T-helper 17 cell (primary cell): Measurements from ENCODE around the gene GDF3. TPM values are rescaled to one million over a fixed set of nuclear protein-coding genes. Genes with fewer than 3 reads are reported as not detected.
"Not testable (repeated sequence)": the region's sequence is repeated elsewhere in the genome, so short reads cannot be mapped to it uniquely, and the experiment has no call there.

Experiments
- ATAC-seq: fragments of 150-1000 bp; cut with Tn5 transposase; 2 replicates; pipeline ENCODE4 v1.10.0; 2021; ENCODE audit warnings: mild to moderate bottlenecking, moderate library complexity
- DNase-seq, 3 donors: peaks; one replicate each; pipeline versions ENCODE4 v3.0.0 to v3.0.0-alpha.2; 2020 to 2021
- H3K9me3 ChIP-seq: one replicate; pipeline ENCODE4 v1.7.0; 2013; ENCODE audit warnings: low read length, mild to moderate bottlenecking; ENCODE audit not compliant: control insufficient read depth, poor library complexity, severe bottlenecking
- H3K27ac Mint-ChIP-seq: one replicate; pipeline ENCODE4 v1.8.0; 2022; ENCODE audit warnings: mild to moderate bottlenecking, moderate library complexity, mixed read lengths
- H3K27me3 Mint-ChIP-seq: one replicate; pipeline ENCODE4 v1.8.0; 2022; ENCODE audit warnings: mixed read lengths
- H3K36me3 Mint-ChIP-seq: one replicate; pipeline ENCODE4 v1.8.0; 2022; ENCODE audit warnings: low read depth, mixed read lengths
- H3K4me1 Mint-ChIP-seq: one replicate; pipeline ENCODE4 v1.8.0; 2022; ENCODE audit warnings: mild to moderate bottlenecking, mixed read lengths
- H3K4me3 Mint-ChIP-seq: one replicate; pipeline ENCODE4 v1.8.0; 2022; ENCODE audit warnings: mild to moderate bottlenecking, moderate library complexity, mixed read lengths
- total RNA-seq, 4 donors: library from RNA in 2 of 4; stranded (reverse) in 2 of 4; gene quantifications; one replicate each; pipeline ENCODE4 v1.2.3 and lab custom pipeline; 2022 to 2026

Gene GDF3
- total RNA-seq (not detected), total RNA-seq (lab: John Stamatoyannopoulos, UW) (0 reads per million in 2 donors)

- peaks cover 5% of the 10 kb centered on the region for H3K36me3 Mint-ChIP-seq
- ATAC-seq (no peak), DNase-seq (no peak)
- H3K4me3 Mint-ChIP-seq = no peak within 1 kb of the TSS
- no peak within 1 kb of the TSS for H3K27ac Mint-ChIP-seq
- peaks cover 8% of the 10 kb centered on the region for H3K4me1 Mint-ChIP-seq
- no peaks in the 10 kb centered on the region for H3K9me3 ChIP-seq
- H3K27me3 Mint-ChIP-seq = peaks cover 16% of the 10 kb centered on the region
Observed at GRCh38 chr12:7695566-7696197, at the start of gene GDF3. Gene GDF3, minus strand, starts transcription at chr12:7695775. Its CDS starts 47 bp downstream, at chr12:7695728.

GRCh38 chr12:7732993-7733392 lies 37.4 kb upstream of the GDF3 start:
- no peak for DNase-seq
- Mint-ChIP-seq H3K4me3 (no peak overlapping the region), H3K4me1 (no peaks in the 10 kb centered on the region), H3K27ac (no peak overlapping the region), H3K36me3 (peaks cover 2% of the 10 kb centered on the region), H3K27me3 (peaks cover 9% of the 10 kb centered on the region)
- no peak for ATAC-seq
- no peaks in the 10 kb centered on the region for H3K9me3 ChIP-seq

GRCh38 chr12:7731486-7731885 lies 35.9 kb upstream of the GDF3 start:
- no peak for ATAC-seq
- no peak for DNase-seq
- no peaks in the 10 kb centered on the region for H3K4me1 Mint-ChIP-seq
- H3K36me3 Mint-ChIP-seq = peaks cover 2% of the 10 kb centered on the region
- no peak overlapping the region for H3K27ac Mint-ChIP-seq
- H3K9me3 ChIP-seq = no peaks in the 10 kb centered on the region
- peaks cover 9% of the 10 kb centered on the region for H3K27me3 Mint-ChIP-seq
- no peak overlapping the region for H3K4me3 Mint-ChIP-seq

GRCh38 chr12:7730984-7731383 lies 35.4 kb upstream of the GDF3 start:
- H3K27ac Mint-ChIP-seq, H3K27me3 Mint-ChIP-seq, H3K4me3 Mint-ChIP-seq, DNase-seq, H3K9me3 ChIP-seq, H3K36me3 Mint-ChIP-seq, ATAC-seq, H3K4me1 Mint-ChIP-seq: not testable (repeated sequence)

GRCh38 chr12:7729746-7730145 lies 34.2 kb upstream of the GDF3 start:
- DNase-seq = no peak
- Mint-ChIP-seq H3K4me3 (no peak overlapping the region), H3K27me3 (peaks cover 9% of the 10 kb centered on the region), H3K36me3 (peaks cover 2% of the 10 kb centered on the region), H3K4me1 (no peaks in the 10 kb centered on the region), H3K27ac (no peak overlapping the region)
- H3K9me3 ChIP-seq = no peaks in the 10 kb centered on the region
- no peak for ATAC-seq

- no peak for ATAC-seq
- no peaks in the 10 kb centered on the region for H3K9me3 ChIP-seq
- Mint-ChIP-seq H3K27me3 (peaks cover 29% of the 10 kb centered on the region), H3K4me3 (no peak overlapping the region), H3K36me3 (no peaks in the 10 kb centered on the region), H3K27ac (no peak overlapping the region), H3K4me1 (no peaks in the 10 kb centered on the region)
- DNase-seq = no peak
Observed at GRCh38 chr12:7723926-7724325, 28.4 kb upstream of the GDF3 start.

GRCh38 chr12:7719946-7720730 lies 24.6 kb upstream of the GDF3 start:
- DNase-seq (no peak), ATAC-seq (no peak)
- Mint-ChIP-seq H3K4me3 (no peak overlapping the region), H3K27me3 (peaks cover 43% of the 10 kb centered on the region), H3K27ac (no peak overlapping the region), H3K36me3 (no peaks in the 10 kb centered on the region), H3K4me1 (no peaks in the 10 kb centered on the region)
- no peaks in the 10 kb centered on the region for H3K9me3 ChIP-seq

GRCh38 chr12:7716381-7716780 lies 20.8 kb upstream of the GDF3 start:
- Mint-ChIP-seq H3K4me1 (no peaks in the 10 kb centered on the region), H3K4me3 (no peak overlapping the region), H3K27me3 (peaks cover 34% of the 10 kb centered on the region), H3K36me3 (no peaks in the 10 kb centered on the region), H3K27ac (no peak overlapping the region)
- H3K9me3 ChIP-seq = no peaks in the 10 kb centered on the region
- ATAC-seq (no peak), DNase-seq (no peak)

GRCh38 chr12:7712841-7713442 lies 17.4 kb upstream of the GDF3 start:
- DNase-seq (no peak), ATAC-seq (no peak)
- Mint-ChIP-seq H3K4me3 (no peak overlapping the region), H3K36me3 (no peaks in the 10 kb centered on the region), H3K27ac (no peak overlapping the region), H3K4me1 (no peaks in the 10 kb centered on the region), H3K27me3 (peaks cover 8% of the 10 kb centered on the region)
- no peaks in the 10 kb centered on the region for H3K9me3 ChIP-seq

- peaks cover 6% of the 10 kb centered on the region for H3K27me3 Mint-ChIP-seq
- no peak for DNase-seq
- H3K9me3 ChIP-seq = no peaks in the 10 kb centered on the region
- no peak within 1 kb of the TSS for H3K4me3 Mint-ChIP-seq
- peaks cover 2% of the 10 kb centered on the region for H3K36me3 Mint-ChIP-seq
- no peak within 1 kb of the TSS for H3K27ac Mint-ChIP-seq
- no peak for ATAC-seq
- H3K4me1 Mint-ChIP-seq = no peaks in the 10 kb centered on the region
Observed at GRCh38 chr12:7711133-7711532, 15.6 kb upstream of the GDF3 start, which contains the start of gene DPPA3. Gene DPPA3, plus strand, starts transcription at chr12:7711433. Its CDS starts 138 bp downstream, at chr12:7711571.

GRCh38 chr12:7709969-7710675 lies 14.5 kb upstream of the GDF3 start:
- ATAC-seq = no peak
- no peak for DNase-seq
- Mint-ChIP-seq H3K4me1 (no peaks in the 10 kb centered on the region), H3K36me3 (peaks cover 2% of the 10 kb centered on the region), H3K27ac (no peak overlapping the region), H3K4me3 (no peak overlapping the region), H3K27me3 (peaks cover 3% of the 10 kb centered on the region)
- H3K9me3 ChIP-seq = no peaks in the 10 kb centered on the region

- Mint-ChIP-seq H3K4me1 (no peaks in the 10 kb centered on the region), H3K4me3 (no peak overlapping the region), H3K36me3 (peaks cover 2% of the 10 kb centered on the region), H3K27ac (no peak overlapping the region), H3K27me3 (no peaks in the 10 kb centered on the region)
- no peaks in the 10 kb centered on the region for H3K9me3 ChIP-seq
- DNase-seq = no peak
- ATAC-seq = no peak
Observed at GRCh38 chr12:7705846-7706245, 10.3 kb upstream of the GDF3 start.

- H3K9me3 ChIP-seq = no peaks in the 10 kb centered on the region
- H3K36me3 Mint-ChIP-seq = peaks cover 5% of the 10 kb centered on the region
- H3K4me1 Mint-ChIP-seq = peaks cover 8% of the 10 kb centered on the region
- H3K4me3 Mint-ChIP-seq = no peak overlapping the region
- H3K27me3 Mint-ChIP-seq = peaks cover 16% of the 10 kb centered on the region
- H3K27ac Mint-ChIP-seq = no peak overlapping the region
- ATAC-seq (no peak), DNase-seq (no peak)
Observed at GRCh38 chr12:7695237-7695560, 376 bp downstream of the GDF3 start.
